Measurements from ENCODE around the gene ATP2A3. TPM values are rescaled to one million over a fixed set of nuclear protein-coding genes. Genes with fewer than 3 reads are reported as not detected.

The ATP2A3 gene
- total RNA-seq, 3 donors from 2014 or later, result 2.6 to 15.1 (median 9.8) TPM

DNA sequence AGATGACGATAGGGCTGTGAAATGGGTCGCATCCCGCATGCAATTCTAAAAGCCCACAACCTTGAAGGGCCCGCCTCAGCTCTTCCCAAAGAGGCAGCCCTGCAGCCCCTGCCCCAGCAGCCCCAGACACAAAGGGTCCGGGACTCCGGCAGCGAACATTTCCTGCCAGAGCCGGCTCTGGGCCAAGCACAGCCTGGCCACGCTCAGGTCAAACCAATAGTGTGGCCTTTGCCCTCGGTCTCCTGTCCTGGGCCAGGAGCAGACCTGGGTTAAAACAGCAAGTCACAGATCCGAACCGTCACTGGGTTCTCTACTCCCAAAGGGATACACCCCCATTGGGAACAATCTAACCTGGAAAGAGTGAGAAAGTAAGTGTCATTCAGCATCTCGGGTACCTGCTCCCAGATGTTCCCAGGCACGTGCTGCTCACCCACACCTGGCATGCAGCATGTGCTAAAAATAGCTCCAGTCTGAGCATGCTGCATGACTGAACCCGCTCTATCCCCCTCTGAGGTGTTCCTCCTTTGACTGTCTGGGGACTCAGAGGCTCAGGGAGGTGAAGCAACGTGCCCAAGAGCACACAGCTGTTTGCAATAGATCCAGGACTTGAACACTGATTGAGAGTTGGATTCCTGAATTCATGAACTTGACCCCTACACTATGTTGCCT lies 22.2 kb upstream of the ATP2A3 start:
- Histone ChIP-seq H3K4me1 (peaks cover 0 to 3% of the 10 kb centered on the region in 2 donors), H3K9me3 (no peaks in the 10 kb centered on the region), H3K27me3 (no peaks in the 10 kb centered on the region), H3K27ac (no peak overlapping the region), H3K36me3 (no peaks in the 10 kb centered on the region), H3K4me3 (no peak overlapping the region)
- no peak for DNase-seq (ENCODE audit: low spot score in 2 of 2)
- intact Hi-C loops (cut with DNase I; ENCODE audit: low total_unique reads), result no loop called here
- TF ChIP-seq CTCF (IDR thresholded peaks at IDR 0.05) (no peak), POLR2A (IDR thresholded peaks at IDR 0.05) (no peak), POLR2AphosphoS5 (IDR thresholded peaks at IDR 0.05) (no peak)

DNA sequence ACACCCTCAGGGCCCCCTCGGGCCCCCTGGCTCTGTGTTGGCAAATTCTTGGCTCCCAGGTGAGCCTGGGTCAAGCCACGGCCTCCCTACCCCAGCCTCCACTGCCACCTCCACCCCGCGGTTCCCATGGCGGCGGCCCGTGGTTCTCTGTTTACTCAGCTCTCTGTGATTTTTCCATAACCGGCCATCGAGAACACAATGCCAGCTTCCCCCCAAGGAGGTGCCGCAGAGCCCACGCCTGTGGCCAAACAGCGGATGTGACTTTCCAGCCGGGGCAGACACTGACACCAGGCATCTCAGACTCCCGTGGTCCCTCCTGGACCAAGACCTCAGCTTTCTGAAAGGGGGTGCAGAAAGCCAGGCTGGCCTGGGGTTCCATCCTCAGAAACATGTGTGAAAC lies 21.6 kb upstream of the ATP2A3 start:
- TF ChIP-seq POLR2AphosphoS5 (IDR thresholded peaks at IDR 0.05) (no peak), CTCF (IDR thresholded peaks at IDR 0.05) (no peak), POLR2A (IDR thresholded peaks at IDR 0.05) (no peak)
- no peak for DNase-seq (ENCODE audit: low spot score in 2 of 2)
- H3K4me1 ChIP-seq, result peaks cover 0 to 3% of the 10 kb centered on the region in 2 donors
- H3K36me3 ChIP-seq, result no peaks in the 10 kb centered on the region
- no peak overlapping the region for H3K4me3 ChIP-seq
- intact Hi-C loops (cut with DNase I; ENCODE audit: low total_unique reads), result no loop called here
- H3K27ac ChIP-seq, result no peak overlapping the region
- H3K9me3 ChIP-seq, result no peaks in the 10 kb centered on the region
- no peaks in the 10 kb centered on the region for H3K27me3 ChIP-seq

- Histone ChIP-seq H3K4me3 (no peak overlapping the region), H3K36me3 (no peaks in the 10 kb centered on the region), H3K4me1 (peaks cover 0 to 2% of the 10 kb centered on the region in 2 donors), H3K27me3 (no peaks in the 10 kb centered on the region), H3K27ac (no peak overlapping the region), H3K9me3 (peaks cover 6 to 8% of the 10 kb centered on the region in 2 donors)
- no peak for DNase-seq (ENCODE audit: low spot score in 2 of 2)
- TF ChIP-seq CTCF (IDR thresholded peaks at IDR 0.05) (no peak), POLR2AphosphoS5 (IDR thresholded peaks at IDR 0.05) (no peak), POLR2A (IDR thresholded peaks at IDR 0.05) (no peak)
- intact Hi-C loops (cut with DNase I; ENCODE audit: low total_unique reads), result no loop called here
These were observed 19.6 kb upstream of the ATP2A3 start for GRCh38 chr17:3983606-3984484.

GRCh38 chr17:3982541-3983017 lies 18.3 kb upstream of the ATP2A3 start:
- no peak for DNase-seq (ENCODE audit: low spot score in 2 of 2)
- H3K36me3 ChIP-seq, result no peaks in the 10 kb centered on the region
- no peak overlapping the region for H3K27ac ChIP-seq
- intact Hi-C loops (cut with DNase I; ENCODE audit: low total_unique reads), result no loop called here
- TF ChIP-seq POLR2AphosphoS5 (IDR thresholded peaks at IDR 0.05) (no peak), CTCF (IDR thresholded peaks at IDR 0.05) (no peak), POLR2A (IDR thresholded peaks at IDR 0.05) (no peak)
- no peak overlapping the region for H3K4me3 ChIP-seq
- no peaks in the 10 kb centered on the region for H3K27me3 ChIP-seq
- H3K4me1 ChIP-seq, result no peaks in the 10 kb centered on the region
- peaks cover 8 to 10% of the 10 kb centered on the region in 2 donors for H3K9me3 ChIP-seq

GRCh38 chr17:3982113-3982512 lies 17.9 kb upstream of the ATP2A3 start:
- H3K9me3 ChIP-seq, result peaks cover 8 to 10% of the 10 kb centered on the region in 2 donors
- intact Hi-C loops (cut with DNase I; ENCODE audit: low total_unique reads), result no loop called here
- no peaks in the 10 kb centered on the region for H3K27me3 ChIP-seq
- no peaks in the 10 kb centered on the region for H3K4me1 ChIP-seq
- H3K4me3 ChIP-seq, result no peak overlapping the region
- no peak for TF ChIP-seq POLR2A (IDR thresholded peaks at IDR 0.05)
- no peak for TF ChIP-seq POLR2AphosphoS5 (IDR thresholded peaks at IDR 0.05)
- no peak for TF ChIP-seq CTCF (IDR thresholded peaks at IDR 0.05)
- DNase-seq (ENCODE audit: low spot score in 2 of 2), result no peak
- no peaks in the 10 kb centered on the region for H3K36me3 ChIP-seq
- no peak overlapping the region for H3K27ac ChIP-seq

Measured in breast epithelium (tissue), 4 donors.